Retinal pigment epithelial cell (primary cell): Measurements from ENCODE around the gene MLST8.

Experiments used
- DNase-seq: peaks from one replicate; pipeline ENCODE4 v3.0.0-alpha.2; 2010; ENCODE audit warnings: low read depth
- H3K4me3 ChIP-seq: 2 replicates; pipeline ENCODE4 v1.5.1; 2011; ENCODE audit warnings: mild to moderate bottlenecking, low read length, control low read depth, moderate library complexity
- TF ChIP-seq, protein P1 (sequence below): conservative IDR thresholded peaks from 2 replicates; pipeline ENCODE4 v1.5.1; 2011; ENCODE audit warnings: low read depth, low read length, control low read depth, inconsistent platforms

The MLST8 gene

DNA sequence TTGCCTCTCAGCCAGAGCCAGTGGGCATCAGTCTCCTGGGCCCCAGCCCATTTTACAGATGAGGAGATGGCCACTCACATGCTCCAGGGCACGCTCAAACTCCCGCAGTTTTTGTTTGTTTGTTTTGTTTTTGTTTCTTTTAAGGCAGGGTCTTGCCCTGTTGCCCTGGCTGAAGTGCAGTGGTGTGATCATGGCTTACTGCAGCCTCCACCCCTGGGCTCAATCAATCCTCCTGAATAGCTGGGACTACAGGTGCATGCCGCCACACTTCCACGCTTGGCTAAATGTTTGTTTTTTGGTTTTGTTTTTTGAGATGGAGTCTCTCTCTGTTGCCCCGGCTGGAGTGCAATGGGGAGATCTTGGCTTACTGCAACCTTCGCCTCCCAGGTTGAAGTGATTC is 21.7 kb downstream of the MLST8 start:
- no peak overlapping the region for H3K4me3 ChIP-seq
- DNase-seq = no peak
- TF ChIP-seq, protein P1, sequence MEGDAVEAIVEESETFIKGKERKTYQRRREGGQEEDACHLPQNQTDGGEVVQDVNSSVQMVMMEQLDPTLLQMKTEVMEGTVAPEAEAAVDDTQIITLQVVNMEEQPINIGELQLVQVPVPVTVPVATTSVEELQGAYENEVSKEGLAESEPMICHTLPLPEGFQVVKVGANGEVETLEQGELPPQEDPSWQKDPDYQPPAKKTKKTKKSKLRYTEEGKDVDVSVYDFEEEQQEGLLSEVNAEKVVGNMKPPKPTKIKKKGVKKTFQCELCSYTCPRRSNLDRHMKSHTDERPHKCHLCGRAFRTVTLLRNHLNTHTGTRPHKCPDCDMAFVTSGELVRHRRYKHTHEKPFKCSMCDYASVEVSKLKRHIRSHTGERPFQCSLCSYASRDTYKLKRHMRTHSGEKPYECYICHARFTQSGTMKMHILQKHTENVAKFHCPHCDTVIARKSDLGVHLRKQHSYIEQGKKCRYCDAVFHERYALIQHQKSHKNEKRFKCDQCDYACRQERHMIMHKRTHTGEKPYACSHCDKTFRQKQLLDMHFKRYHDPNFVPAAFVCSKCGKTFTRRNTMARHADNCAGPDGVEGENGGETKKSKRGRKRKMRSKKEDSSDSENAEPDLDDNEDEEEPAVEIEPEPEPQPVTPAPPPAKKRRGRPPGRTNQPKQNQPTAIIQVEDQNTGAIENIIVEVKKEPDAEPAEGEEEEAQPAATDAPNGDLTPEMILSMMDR = no peak

DNA sequence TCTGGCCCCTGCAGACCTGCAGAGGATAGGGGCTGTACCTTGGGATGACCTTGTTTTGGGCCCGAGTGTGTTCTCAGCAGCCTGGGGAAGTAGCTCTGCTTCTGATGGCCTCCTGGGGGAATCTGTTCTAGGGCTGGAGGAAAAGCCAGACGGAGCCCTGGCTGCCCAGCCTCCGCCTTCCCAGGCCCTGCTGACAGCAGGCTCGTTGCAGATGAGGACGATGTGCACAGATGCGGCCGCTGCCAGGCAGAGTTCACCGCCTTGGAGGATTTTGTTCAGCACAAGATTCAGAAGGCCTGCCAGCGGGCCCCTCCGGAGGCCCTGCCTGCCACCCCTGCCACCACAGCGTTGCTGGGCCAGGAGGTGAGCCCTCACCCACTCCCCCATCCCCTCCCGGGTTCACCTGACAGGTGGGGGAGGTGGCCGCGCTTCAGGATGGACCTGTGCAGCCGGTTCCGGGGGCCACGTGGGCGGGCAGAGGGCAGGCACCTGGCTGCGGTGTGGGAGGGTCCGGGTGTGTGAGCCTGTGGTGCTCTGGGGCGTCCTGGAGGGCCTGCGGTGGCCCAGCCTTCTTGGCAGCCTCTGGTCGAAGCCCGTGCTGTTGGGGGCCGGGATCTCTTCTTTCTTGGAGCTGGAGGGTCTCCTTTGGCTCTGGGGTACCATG is 23.0 kb downstream of the MLST8 start:
- DNase-seq = no peak
- TF ChIP-seq, protein P1 = no peak
- no peak overlapping the region for H3K4me3 ChIP-seq

DNA sequence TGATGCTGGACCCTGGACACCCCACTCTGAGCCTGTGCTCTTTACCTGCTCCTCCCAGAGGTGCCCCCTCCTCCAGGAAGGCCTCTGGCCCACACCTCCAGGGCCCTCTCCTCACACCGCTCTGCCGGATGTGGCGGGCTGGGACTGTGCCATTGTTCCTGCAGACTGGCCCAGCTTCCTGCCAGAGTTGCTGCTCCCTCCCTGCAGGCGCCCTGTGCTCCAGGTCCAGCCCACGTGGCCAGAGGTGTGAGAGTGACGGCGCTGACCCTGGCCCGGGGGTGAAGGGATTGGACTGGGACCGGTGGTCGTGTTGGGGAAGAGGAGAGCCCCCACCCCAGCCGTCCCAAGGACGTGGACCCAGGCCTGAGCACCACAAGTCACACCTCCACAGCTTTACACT is 23.8 kb downstream of the MLST8 start:
- TF ChIP-seq, protein P1 = no peak

DNA sequence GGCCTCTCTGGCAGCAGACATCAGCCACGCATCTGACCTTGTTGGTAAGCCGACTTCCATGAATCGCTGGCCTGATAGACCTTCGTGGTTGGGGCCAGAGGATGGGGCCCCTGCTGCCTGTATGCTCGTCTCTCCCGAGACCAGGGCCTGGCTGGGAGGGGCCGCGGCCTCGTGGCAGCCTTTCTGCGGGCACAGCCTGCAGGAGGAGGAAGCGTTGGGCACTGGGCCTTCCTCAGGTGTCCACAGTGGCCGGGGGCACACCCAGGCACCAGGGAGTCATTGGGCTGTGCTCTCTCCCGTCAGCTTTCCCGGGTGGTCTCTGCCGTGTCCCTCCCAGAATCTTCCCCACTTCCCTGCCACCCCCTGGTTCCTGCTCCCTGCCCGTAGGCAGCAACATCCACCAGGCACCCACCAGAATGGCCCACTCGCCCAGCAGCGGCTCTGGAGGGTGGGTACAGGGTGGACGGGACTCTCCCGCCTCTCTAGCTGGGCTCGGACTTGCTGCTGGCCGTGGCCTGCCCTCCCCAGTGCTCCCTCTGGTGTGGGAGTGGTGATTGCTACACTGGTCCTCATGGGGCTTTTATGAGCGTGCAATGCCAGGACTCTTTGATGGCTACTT is 24.5 kb downstream of the MLST8 start:
- H3K4me3 ChIP-seq = no peak overlapping the region
- TF ChIP-seq, protein P1 = no peak
- no peak for DNase-seq

More for the DNA sequence above, 23.8 kb downstream of the MLST8 start:
- H3K4me3 ChIP-seq = no peak overlapping the region
- no peak for DNase-seq

DNA sequence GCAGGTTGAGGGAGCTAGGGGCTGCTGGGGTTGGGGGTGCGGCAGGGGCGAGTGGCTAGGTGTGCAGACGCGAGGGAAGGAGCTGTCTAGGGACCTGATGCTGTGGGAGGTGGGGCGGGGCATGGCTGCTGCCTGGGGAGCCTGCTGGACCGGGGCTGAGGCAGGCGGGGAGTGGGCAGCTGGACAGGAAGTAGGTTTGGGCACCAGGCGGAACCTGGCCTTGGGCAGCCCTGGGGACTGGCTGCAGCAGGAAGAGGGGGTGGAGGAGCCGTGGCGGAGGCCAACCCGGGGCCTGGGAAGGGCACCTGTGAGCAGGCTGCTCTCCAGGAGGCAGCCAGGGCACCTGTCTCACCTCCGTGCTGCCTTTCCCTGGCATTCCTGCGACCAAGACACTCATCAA is 25.1 kb downstream of the MLST8 start:
- DNase-seq = no peak
- no peak overlapping the region for H3K4me3 ChIP-seq
- TF ChIP-seq, protein P1 = no peak

DNA sequence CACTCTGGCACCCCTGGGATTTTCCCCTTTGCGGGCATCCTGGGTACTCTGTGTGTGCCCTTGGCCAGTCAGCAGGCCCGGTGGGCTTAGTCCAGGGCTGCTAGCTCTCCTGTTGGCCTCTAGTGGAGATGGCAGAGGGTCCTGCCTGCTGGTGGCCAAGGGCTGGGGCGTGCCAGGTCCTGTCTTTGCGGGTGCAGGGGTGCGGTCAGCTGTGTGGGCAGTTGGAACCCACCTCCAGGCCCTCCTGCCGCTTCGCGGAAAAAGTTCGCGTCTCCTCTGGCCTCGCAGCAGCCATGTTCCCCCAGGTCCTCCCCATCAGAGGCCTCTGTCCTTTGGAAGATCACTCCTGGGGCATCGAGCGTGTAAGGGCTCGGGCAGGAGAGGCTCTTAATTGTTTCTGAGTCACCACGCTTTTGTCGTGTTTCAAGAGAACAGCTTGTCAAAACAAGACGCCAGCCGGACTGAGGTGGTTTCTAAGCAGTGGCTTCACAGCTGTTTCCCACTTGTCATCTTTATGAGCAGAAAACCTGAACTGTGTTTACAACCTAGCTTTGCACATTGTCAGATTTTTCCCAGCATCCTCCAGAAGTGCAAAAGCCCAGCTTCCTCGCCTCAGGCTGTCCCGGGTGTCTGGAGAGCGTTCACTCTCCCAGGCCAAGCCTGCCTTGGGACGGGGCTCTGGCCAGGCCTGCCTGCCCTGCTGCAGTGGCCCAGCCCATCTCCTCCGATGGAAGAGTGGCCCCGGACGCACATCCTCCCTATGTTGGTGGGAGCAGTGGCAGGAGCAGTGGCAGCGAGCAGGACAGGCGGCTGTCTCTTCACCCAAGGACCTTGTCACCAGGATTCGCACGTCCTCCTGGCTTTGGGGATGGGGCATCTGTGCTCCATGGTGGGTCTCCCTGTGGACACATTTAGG is 26.0 kb downstream of the MLST8 start:
- no peak overlapping the region for H3K4me3 ChIP-seq
- TF ChIP-seq, protein P1 = no peak
- DNase-seq = no peak
